HEK293 (cell line): Measurements from ENCODE around the gene EVPLL.

ENCODE experiments used
- TRIM28 ChIP-seq: IDR thresholded peaks from 2 replicates; pipeline ENCODE4 v1.6.1; 2011; ENCODE audit warnings: low read length, control low read depth, borderline replicate concordance
- ZBTB1 ChIP-seq: fragments of 450-650 bp; formaldehyde crosslinking; IDR thresholded peaks from 2 replicates; pipeline ENCODE4 v1.5.1; 2016; ENCODE audit warnings: missing biosample characterization, missing genetic modification characterization
- ZEB2 ChIP-seq: fragments of 450-650 bp; formaldehyde crosslinking; IDR thresholded peaks from 2 replicates; pipeline ENCODE4 v1.5.1; 2016; ENCODE audit warnings: missing biosample characterization, missing genetic modification characterization
- ZFP41 ChIP-seq: fragments of 450-650 bp; formaldehyde crosslinking; IDR thresholded peaks from 2 replicates; pipeline ENCODE4 v1.5.1; 2016; ENCODE audit warnings: missing biosample characterization, missing genetic modification characterization, borderline replicate concordance
- TF ChIP-seq, protein P1 (sequence below): fragments of 450-650 bp; formaldehyde crosslinking; IDR thresholded peaks from 2 replicates; pipeline ENCODE4 v1.5.1; 2016; ENCODE audit warnings: missing biosample characterization, missing genetic modification characterization
- TF ChIP-seq, protein P2 (sequence below): IDR thresholded peaks from 2 replicates; pipeline ENCODE4 v1.6.1; 2011; ENCODE audit warnings: mild to moderate bottlenecking, low read depth, low read length, borderline replicate concordance
- TF ChIP-seq, protein P3 (sequence below): fragments of 450-650 bp; formaldehyde crosslinking; IDR thresholded peaks from 2 replicates; pipeline ENCODE4 v1.5.1; 2016; ENCODE audit warnings: missing biosample characterization, missing genetic modification characterization
- TF ChIP-seq, protein P4 (sequence below): fragments of 450-650 bp; formaldehyde crosslinking; IDR thresholded peaks from 2 replicates; pipeline ENCODE4 v1.5.1; 2016; ENCODE audit warnings: missing biosample characterization, missing genetic modification characterization

DNA sequence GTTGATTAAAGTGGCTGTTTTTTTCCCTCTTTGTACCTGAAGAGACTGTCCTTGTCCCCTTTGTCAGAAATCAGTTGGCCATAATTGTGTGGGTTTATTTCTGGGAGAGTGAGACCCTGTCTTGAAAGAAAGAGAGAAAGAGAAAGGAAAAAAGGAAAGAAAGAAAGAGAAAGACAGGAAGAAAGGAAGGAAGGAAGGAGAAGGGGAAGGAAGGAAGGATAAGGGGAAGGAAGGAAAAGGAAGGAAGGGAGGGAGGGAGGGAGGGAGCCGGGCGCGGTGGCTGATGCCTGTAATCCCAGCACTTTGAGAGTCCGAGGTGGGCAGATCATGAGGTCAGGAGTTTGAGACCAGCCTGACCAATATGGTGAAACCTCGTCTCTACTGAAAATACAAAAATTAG is 6.8 kb upstream of the EVPLL start:
- TF ChIP-seq, protein P1, sequence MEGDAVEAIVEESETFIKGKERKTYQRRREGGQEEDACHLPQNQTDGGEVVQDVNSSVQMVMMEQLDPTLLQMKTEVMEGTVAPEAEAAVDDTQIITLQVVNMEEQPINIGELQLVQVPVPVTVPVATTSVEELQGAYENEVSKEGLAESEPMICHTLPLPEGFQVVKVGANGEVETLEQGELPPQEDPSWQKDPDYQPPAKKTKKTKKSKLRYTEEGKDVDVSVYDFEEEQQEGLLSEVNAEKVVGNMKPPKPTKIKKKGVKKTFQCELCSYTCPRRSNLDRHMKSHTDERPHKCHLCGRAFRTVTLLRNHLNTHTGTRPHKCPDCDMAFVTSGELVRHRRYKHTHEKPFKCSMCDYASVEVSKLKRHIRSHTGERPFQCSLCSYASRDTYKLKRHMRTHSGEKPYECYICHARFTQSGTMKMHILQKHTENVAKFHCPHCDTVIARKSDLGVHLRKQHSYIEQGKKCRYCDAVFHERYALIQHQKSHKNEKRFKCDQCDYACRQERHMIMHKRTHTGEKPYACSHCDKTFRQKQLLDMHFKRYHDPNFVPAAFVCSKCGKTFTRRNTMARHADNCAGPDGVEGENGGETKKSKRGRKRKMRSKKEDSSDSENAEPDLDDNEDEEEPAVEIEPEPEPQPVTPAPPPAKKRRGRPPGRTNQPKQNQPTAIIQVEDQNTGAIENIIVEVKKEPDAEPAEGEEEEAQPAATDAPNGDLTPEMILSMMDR = no peak
- TF ChIP-seq, protein P2, sequence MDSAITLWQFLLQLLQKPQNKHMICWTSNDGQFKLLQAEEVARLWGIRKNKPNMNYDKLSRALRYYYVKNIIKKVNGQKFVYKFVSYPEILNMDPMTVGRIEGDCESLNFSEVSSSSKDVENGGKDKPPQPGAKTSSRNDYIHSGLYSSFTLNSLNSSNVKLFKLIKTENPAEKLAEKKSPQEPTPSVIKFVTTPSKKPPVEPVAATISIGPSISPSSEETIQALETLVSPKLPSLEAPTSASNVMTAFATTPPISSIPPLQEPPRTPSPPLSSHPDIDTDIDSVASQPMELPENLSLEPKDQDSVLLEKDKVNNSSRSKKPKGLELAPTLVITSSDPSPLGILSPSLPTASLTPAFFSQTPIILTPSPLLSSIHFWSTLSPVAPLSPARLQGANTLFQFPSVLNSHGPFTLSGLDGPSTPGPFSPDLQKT = no peak
- TF ChIP-seq ZBTB1 (no peak), TRIM28 (no peak), ZEB2 (tag by site-specific recombination) (no peak), ZFP41 (tag by site-specific recombination) (no peak)
- TF ChIP-seq, protein P3, sequence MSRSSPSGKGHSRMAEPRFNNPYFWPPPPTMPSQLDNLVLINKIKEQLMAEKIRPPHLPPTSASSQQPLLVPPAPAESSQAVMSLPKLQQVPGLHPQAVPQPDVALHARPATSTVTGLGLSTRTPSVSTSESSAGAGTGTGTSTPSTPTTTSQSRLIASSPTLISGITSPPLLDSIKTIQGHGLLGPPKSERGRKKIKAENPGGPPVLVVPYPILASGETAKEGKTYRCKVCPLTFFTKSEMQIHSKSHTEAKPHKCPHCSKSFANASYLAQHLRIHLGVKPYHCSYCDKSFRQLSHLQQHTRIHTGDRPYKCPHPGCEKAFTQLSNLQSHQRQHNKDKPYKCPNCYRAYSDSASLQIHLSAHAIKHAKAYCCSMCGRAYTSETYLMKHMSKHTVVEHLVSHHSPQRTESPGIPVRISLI = no peak
- TF ChIP-seq, protein P4, sequence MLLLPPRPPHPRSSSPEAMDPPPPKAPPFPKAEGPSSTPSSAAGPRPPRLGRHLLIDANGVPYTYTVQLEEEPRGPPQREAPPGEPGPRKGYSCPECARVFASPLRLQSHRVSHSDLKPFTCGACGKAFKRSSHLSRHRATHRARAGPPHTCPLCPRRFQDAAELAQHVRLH (tag by site-specific recombination) = no peak
